SH-SY5Y (cell line): Measurements from ENCODE around the gene TAF13.

Source experiments
- GATA2 ChIP-seq: IDR thresholded peaks from 2 replicates; pipeline ENCODE4 v1.6.1; 2011; ENCODE audit warnings: mild to moderate bottlenecking, low read depth, low read length
- GATA3 ChIP-seq: IDR thresholded peaks from 2 replicates; pipeline ENCODE4 v1.6.1; 2011; ENCODE audit warnings: low read depth, mild to moderate bottlenecking, low read length, moderate library complexity

GRCh38 chr1:109114342-109114674 lies 38.5 kb upstream of the TAF13 start:
- TF ChIP-seq GATA2 (no peak), GATA3 (no peak)
